AG04449 (cell line): ENCODE measurements around the gene GPX3.

ENCODE experiments used
- CTCF ChIA-PET: fragments of 350-600 bp; formaldehyde crosslinking; extraction: SDS; loops from one replicate; lab custom pipeline; 2021; ENCODE audit warnings: antibody characterized with exemption; lab: Yijun Ruan, JAX
- POLR2A ChIA-PET: fragments of 400-600, 350-600 bp; formaldehyde crosslinking; extraction: SDS; loops from one replicate; lab custom pipeline; 2020; ENCODE audit warnings: antibody characterized with exemption, inconsistent platforms; lab: Yijun Ruan, JAX
- DNase-seq: peaks from one replicate; pipeline ENCODE4 v3.0.0-alpha.2; 2010; ENCODE audit warnings: low read depth, low spot score
- H3K4me3 ChIP-seq: 2 replicates; pipeline ENCODE4 v1.5.1; 2011; ENCODE audit warnings: low read depth, mild to moderate bottlenecking, control low read depth, low read length
- CTCF ChIP-seq: IDR thresholded peaks from one replicate; pipeline ENCODE4 v1.5.1; 2011; ENCODE audit warnings: mild to moderate bottlenecking, moderate library complexity, low read length, control low read depth, inconsistent platforms; ENCODE audit not compliant: insufficient read depth; ENCODE audit errors: missing control alignments

GPX3 gene

DNA sequence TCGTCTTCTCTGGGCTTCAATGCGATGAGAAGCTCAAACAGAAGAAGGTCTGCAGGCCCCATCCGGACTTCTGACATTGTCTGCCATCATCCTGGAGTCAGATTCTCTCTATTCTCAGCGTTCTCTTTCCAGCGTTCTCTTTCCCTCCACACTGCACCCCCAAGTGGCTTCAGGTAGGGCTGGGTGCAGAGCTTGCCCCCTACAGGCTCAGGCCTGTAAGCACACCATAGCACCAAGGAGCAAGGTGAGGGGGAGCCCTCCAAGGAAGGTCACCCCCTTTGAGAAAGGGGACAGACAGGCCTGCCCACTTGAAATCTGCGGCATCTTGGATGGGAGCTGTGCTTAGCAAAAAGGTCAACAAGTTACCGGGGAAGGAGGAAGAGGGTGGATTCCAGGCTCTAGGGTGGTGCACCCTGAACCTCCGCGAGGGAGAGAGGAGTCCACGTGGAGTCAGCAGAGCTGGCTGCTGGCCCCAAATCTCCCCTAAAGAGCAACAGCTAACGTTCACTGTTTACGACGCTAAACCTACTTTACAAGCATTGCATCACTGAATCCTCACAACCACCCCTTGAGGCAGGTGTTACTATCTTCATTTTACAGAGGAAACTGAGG is 27.5 kb downstream of the GPX3 start:
- POLR2A ChIA-PET = interaction anchor here (1.9 kb wide), 1 partner anchor 45 kb away, joined by 5 read pairs; no protein-coding TSS in a partner anchor
- no peak overlapping the region for H3K4me3 ChIP-seq
- DNase-seq = no peak
- CTCF ChIA-PET = interaction anchor here (0.7 to 27.5 kb wide), 22 partner anchors 14 to 598 kb away, joined by 3 to 1128 read pairs (median 7); partner anchors contain the start of genes ANXA6, GPX3 and TNIP1
- TF ChIP-seq CTCF = peak; percentile 76

- ChIA-PET CTCF (interaction anchor here (0.8 to 27.5 kb wide), 21 partner anchors 15 to 598 kb away, joined by 3 to 1128 read pairs (median 8); partner anchors contain the start of genes ANXA6, GPX3 and TNIP1), POLR2A (interaction anchor here (1.7 to 1.9 kb wide), 2 partner anchors 45 to 67 kb away, joined by 5 read pairs; no protein-coding TSS in a partner anchor)
- H3K4me3 ChIP-seq = no peak overlapping the region
- no peak for DNase-seq
- peak; percentile 30 for TF ChIP-seq CTCF
Observed at GRCh38 chr5:151048526-151048925, 28.1 kb downstream of the GPX3 start.

- TF ChIP-seq CTCF = peak; percentile 85
- no peak for DNase-seq
- CTCF ChIA-PET = interaction anchor here (0.6 to 27.5 kb wide), 28 partner anchors 15 to 601 kb away, joined by 3 to 1128 read pairs (median 6); partner anchors contain the start of genes ANXA6 and TNIP1
- POLR2A ChIA-PET = interaction anchor here (1.6 kb wide), 1 partner anchor 42 kb away, joined by 5 read pairs; no protein-coding TSS in a partner anchor
- H3K4me3 ChIP-seq = no peak overlapping the region
Observed at GRCh38 chr5:151051066-151051930, 30.9 kb downstream of the GPX3 start.

DNA sequence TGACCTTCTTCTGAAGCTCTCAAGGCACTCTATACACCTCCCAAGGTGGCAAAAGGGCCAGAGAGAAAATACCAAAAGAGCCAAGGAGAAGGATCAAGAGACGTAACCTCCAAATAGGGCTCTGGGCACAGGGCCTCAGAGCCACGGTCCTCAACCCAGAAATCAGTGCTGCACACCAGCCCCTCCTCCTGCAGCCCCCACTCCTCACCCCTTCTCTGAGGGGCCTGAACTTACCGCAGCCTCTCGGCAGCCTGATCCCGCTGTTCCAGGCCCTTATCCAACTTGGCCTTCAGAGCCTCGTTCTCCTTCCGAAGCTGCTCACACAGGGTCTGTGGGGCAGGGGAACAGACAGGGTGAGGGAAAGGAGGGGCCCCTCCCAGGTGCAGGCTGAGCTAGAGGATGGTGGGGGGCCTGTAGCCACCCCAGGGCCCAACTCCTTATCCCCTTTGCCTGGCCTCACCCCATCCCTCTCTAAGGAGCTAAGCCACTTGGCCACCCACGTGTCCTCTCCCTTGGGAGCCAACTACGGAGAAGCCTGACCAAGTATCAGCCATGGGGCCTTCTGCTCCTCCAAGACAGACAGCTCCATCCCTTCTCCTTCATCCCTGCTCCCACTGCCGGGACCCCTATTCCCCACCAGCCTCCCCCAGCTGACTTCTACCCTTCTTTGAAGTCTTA is 31.7 kb downstream of the GPX3 start:
- no peak for TF ChIP-seq CTCF
- POLR2A ChIA-PET = interaction anchor here (1.6 kb wide), 1 partner anchor 41 kb away, joined by 5 read pairs; no protein-coding TSS in a partner anchor

DNA sequence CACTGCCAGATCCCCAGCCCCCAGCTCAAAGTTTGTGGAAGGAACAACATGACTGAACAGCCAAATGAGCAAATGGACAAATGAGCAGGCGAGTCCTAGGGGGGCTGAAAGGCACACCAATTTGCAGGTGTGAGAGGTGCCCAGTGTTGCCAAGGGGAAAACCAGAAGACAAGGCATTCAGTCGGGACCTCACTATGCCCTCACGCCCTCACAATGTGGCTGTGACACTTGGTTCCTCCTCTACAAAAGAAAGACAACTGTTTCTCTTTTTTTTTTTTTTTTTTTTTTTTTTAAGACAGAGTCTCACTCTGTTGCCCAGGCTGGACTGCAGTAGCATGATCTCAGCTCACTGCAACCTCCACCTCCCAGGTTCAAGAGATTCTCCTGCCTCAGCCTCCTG is 32.4 kb downstream of the GPX3 start:
- POLR2A ChIA-PET = interaction anchor here (1.6 kb wide), 1 partner anchor 40 kb away, joined by 5 read pairs; no protein-coding TSS in a partner anchor
- TF ChIP-seq CTCF = no peak
- no peak for DNase-seq
- H3K4me3 ChIP-seq = no peak overlapping the region
- CTCF ChIA-PET = interaction anchor here (1.1 to 27.5 kb wide), 16 partner anchors 9 to 117 kb away, joined by 3 to 1128 read pairs (median 12); partner anchors contain the start of genes ANXA6 and TNIP1

More for the DNA sequence above, 31.7 kb downstream of the GPX3 start:
- no peak overlapping the region for H3K4me3 ChIP-seq
- CTCF ChIA-PET = interaction anchor here (0.6 to 27.5 kb wide), 24 partner anchors 14 to 600 kb away, joined by 3 to 1128 read pairs (median 8); partner anchors contain the start of genes ANXA6 and TNIP1
- no peak for DNase-seq
